SH-SY5Y (cell line): Measurements from ENCODE around the gene TERT.

Experiments
- GATA2 ChIP-seq: IDR thresholded peaks from 2 replicates; pipeline ENCODE4 v1.6.1; 2011; ENCODE audit warnings: mild to moderate bottlenecking, low read depth, low read length
- GATA3 ChIP-seq: IDR thresholded peaks from 2 replicates; pipeline ENCODE4 v1.6.1; 2011; ENCODE audit warnings: low read depth, mild to moderate bottlenecking, low read length, moderate library complexity

GRCh38 chr5:1203968-1204692 lies 90.7 kb downstream of the TERT start:
- TF ChIP-seq GATA2, result no peak
- no peak for TF ChIP-seq GATA3
